Retina (tissue), 1 donor: ENCODE results near the gene RAB38.
A peak's percentile ranks its signal among the peaks of the same experiment; 100 is the strongest.

Experiments used
- DNase-seq: peaks from one replicate; pipeline ENCODE4 v3.0.0-alpha.2; 2016

RAB38 gene

GRCh38 chr11:88174709-88175568, at the start of gene RAB38:
TSS of gene RAB38 (minus strand) at chr11:88175443. CDS start at chr11:88175384, 59 bp downstream.
- peak; percentile 77 for DNase-seq

DNA sequence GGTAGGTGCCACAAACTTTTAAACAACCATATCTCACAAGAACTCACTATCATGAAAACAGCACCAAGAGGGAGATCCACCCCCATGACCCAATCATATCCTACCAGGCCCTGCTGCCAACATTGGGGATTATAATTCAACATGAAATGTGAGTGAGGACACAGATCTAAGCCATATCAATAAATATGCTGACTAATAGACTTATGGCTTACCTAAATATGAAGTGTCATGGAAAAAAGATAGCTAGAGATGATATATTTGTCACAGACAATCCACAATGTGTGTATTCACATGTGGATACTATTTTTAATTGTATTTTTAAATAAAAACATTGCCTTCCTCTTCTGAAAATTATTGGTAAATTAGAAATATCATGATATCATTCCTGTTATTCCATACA, 38.2 kb upstream of the RAB38 start:
- no peak for DNase-seq

DNA sequence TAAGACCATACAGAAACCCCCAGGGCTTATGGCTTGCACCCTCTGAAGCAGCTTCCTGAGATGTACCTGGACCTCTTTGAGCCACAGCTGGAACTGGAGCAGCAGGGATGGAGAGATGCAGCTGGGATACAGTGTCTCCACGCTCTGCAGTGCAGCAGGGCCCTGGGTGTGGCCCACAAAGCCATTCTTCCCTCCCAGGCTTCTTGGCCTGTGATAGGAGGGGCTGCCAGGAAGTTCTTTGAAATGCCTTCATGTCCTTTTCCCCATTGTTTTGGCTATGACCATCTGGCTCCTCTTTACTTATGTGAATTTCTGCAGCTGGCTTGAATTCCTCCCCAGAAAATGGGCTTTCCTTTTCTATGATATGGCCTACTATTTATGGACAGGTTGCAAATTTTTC, 37.1 kb upstream of the RAB38 start:
- no peak for DNase-seq

DNA sequence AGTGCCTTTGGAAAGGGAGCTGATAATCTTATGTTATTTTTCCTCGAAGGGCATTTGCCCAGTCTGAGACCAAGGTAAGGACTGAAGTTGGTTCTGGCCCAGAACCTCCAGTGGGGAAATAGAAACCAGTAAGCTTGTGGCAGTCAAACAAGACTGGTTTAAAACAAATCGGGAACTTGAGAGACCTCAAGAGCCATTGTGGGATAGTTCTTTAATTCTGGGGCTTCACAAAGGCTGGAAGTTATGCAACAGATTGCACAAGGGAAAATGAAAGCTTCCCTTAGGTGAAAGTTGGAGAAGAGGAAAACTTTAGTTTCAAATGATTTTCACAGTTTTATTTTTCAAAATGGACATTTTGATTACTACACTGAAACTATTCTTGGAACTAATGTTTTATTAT, 33.5 kb upstream of the RAB38 start:
- no peak for DNase-seq

DNA sequence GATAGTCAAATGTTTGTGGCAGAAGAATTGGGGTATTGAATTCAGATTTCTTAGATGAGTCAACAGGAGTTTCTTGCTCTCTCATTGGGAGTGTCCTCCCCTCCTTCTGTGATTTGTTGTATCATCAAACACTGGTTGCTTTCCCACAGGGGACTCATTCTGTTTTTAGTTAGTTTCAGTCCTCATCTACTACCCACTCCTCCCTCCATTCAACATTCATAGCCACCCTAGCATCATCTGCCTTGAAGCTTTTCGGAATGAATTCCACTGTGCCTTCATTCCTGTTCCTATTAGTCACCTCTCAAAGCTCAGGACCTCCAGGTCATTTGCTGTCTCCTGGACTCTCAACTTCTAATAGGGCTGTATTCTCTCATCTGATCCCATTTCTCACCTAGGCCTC, 31.5 kb upstream of the RAB38 start:
- no peak for DNase-seq

DNA sequence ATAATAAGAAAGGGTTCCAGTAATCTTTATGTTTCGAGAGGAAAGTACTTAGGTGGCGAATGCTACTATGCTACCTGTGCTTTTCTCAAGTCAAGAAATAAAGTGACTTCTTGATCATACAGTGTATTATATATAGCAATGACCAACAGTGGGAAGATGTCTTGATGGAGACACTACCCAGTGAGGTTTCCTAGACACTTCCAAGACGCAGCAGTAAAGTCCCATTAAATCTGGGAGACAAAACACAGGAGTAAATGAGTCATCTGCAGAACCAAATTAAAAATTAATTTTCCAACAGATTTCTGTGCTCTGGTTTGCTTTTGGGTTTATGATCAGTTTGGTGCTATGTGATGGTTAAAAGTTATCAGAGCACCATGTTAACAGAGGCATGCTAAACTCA, 29.1 kb upstream of the RAB38 start:
- DNase-seq, result no peak

DNA sequence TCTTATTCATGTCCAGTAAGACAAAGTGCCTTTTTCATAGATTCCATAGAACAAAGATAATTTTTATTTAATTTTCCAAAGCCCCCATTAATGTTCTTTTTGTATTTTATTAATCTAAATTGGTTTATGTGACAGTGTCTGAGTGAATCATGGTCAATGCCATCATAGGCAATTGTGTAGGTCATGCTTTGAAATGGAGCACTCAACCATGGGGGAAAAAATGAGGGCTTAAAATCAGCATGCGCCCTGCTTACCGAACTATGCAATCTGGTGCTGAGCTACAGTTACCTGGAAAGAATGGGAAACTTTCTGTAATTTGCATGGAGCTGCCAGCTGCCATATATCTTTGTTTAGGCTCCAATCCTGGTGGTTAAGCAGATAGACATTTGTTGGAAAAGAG, 28.4 kb upstream of the RAB38 start:
- DNase-seq, result peak; percentile 30

DNA sequence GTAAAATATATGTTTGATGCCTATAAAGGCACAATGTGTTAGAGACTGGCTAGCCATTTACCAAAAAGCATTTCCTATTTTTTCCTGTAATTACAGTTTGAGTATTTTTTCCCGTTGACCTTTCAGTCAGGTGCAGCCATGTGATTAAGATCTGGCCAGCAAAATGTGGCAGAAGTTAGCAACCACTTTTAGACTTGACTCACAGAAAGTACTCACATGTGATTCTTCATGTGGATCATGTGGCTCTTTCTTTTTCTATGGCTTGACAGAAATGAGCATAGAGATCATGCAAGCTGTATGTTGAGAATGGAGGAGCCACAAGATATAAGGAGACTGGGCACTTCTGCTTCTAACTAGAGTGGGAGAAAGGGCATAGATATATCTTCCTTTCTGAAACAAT, 27.3 kb upstream of the RAB38 start:
- DNase-seq, result no peak

DNA sequence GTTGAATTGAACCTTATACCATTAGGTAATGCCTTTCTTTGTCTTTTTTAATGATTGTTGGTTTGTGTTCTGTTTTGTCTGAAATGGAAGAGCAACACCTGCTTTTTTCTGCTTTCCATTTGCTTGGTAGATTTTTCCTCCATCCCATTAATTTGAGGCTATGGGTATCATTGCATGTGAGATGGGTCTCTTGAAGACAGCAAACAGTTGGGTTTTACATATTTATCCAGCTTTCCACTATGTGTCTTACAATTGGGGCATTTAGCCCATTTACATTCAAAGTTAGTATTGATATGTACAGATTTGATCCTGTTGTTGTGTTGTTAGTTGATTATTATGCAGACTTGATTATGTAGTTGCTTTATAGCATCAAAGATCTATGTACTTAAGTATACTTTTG, 21.1 kb upstream of the RAB38 start:
- no peak for DNase-seq

DNA sequence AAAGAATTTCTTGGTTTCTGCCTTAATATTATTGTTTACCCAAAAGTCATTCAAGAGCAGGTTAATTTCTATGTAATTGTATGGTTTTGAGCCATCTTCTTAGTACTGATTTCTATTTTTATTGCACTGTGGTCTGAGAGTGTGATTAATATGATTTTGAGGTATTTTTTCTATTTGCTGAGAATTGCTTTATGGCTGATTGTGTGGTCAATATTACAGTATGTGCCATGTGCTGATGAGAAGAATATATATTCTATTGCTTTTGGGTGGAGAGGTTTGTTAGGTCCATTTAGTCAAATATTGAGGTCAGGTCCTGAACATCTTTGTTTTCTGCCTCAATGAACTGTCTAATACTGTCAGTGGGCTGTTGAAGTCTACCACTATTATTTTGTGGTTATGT, 20.7 kb upstream of the RAB38 start:
- DNase-seq, result no peak

GRCh38 chr11:88194990-88195389, 19.7 kb upstream of the RAB38 start:
- DNase-seq, result no peak

DNA sequence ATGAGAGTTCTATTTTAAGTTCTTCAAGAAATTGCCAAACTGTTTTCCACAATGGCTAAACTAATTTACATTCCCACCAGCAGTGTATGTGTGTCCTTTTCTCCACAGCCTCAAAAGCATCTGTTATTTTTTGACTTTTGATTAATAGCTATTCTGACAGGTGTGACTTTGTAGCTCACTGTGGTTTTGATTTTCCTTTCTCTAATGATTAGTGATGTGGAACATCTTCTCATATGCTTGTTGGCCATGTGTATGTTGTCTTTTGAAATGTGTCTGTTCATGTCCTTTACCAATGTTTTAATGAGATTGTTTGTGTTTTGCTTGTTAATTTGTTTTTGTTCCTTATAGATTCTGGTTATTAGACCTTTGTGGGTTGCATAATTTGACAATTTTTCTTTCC, 18.0 kb upstream of the RAB38 start:
- no peak for DNase-seq

GRCh38 chr11:88188932-88189253, 13.7 kb upstream of the RAB38 start:
- DNase-seq, result no peak

- DNase-seq, result no peak
Observed at GRCh38 chr11:88188251-88188931, 13.1 kb upstream of the RAB38 start.

- DNase-seq, result no peak
Observed at GRCh38 chr11:88183233-88183632, 8.0 kb upstream of the RAB38 start.

GRCh38 chr11:88181776-88182175, 6.5 kb upstream of the RAB38 start:
- no peak for DNase-seq

GRCh38 chr11:88179971-88180629, 4.9 kb upstream of the RAB38 start:
- no peak for DNase-seq

GRCh38 chr11:88179141-88179540, 3.9 kb upstream of the RAB38 start:
- DNase-seq, result no peak

- DNase-seq, result no peak
Observed at GRCh38 chr11:88178191-88178590, 2.9 kb upstream of the RAB38 start.

GRCh38 chr11:88175569-88176075, 379 bp upstream of the RAB38 start:
- peak; percentile 49 for DNase-seq

DNA sequence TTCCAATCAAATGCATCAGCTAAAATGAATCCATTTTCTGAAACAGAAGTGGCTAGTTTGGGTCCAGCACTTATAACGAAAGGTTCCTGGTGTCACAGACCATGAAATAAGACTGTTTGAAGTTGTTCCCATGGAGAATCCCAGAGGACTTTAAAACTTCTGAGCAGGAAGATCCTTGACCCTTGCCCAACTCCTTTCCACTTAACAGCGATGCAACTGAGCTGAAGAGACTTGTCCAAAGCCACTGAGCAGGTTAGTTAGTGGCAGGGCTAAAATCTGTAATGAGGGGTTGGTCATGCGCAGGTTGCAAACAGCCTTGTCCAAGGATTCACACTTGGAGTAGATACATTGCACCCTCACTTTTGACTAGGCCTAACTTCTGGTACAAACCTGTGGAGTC, 1.3 kb downstream of the RAB38 start:
- no peak for DNase-seq

GRCh38 chr11:88171982-88172381, 3.3 kb downstream of the RAB38 start:
- no peak for DNase-seq

DNA sequence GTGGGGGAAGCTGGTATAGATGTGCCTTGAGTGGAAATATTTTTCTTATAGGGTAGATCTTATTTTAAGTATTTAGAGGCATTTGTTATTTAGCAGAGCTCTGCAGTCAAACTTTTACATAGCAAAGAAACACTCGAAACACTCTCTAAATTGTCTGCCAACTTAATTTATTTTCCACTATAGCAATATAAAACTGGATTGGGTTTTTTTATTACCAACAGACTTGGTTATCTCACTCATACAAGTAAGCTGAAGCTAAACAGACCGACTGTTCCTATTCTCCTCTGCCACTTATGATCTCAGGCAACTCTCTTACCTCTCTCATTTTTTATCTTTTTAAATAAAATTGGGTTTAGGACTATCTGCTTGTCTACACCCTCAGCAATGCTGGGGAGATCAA, 4.6 kb downstream of the RAB38 start:
- DNase-seq, result no peak

GRCh38 chr11:88169881-88170280, 5.4 kb downstream of the RAB38 start:
- no peak for DNase-seq
